CD4-positive, alpha-beta T cell treated with Interleukin-17A for 1 hour (primary cell): Measurements from ENCODE around the gene NOD1.
"Not testable (repeated sequence)": the region's sequence is repeated elsewhere in the genome, so short reads cannot be mapped to it uniquely, and the experiment has no call there.

Source experiments
- DNase-seq: peaks from one replicate; pipeline ENCODE4 v3.0.0-alpha.2; 2020

The NOD1 gene

DNA sequence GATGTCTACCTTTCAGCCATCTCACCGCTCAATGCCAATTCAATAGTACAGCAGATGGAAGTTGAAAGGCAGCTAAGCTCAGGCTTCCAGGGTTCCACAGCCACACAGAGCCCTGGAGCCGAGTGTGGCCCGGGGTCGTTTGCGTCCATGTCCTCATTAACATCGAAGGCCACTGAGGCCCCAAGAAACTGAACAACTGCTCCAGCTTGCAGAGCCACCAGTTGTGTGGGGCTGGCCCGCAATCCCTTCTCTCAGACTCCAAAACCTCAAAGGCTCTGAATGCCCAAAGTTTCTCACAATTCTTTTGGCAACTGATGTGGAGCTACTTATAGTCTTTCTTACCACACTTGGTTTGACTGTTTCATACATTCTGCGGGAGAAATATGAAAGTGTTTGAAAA, 31.1 kb downstream of the NOD1 start:
- no peak for DNase-seq

DNA sequence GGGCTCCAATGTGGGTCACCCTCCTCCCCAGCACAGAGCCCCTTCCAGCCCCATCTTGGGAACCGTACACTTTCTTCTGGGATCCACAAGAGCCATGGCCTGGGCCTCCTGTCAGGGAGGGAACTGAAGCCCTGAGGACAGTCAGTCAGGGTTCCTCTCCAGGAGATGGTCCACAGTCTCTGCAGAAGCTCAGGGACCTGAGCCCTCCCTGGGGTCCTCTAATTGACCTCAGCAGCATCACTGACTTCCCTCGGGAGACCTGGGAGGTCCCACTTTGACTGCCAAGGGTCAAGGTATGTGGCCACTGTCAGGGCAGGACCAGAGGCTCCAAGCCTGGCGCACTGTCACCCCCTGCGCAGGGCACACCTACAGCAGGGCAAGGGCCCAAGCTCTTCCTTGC, 32.3 kb downstream of the NOD1 start:
- DNase-seq, result no peak

DNA sequence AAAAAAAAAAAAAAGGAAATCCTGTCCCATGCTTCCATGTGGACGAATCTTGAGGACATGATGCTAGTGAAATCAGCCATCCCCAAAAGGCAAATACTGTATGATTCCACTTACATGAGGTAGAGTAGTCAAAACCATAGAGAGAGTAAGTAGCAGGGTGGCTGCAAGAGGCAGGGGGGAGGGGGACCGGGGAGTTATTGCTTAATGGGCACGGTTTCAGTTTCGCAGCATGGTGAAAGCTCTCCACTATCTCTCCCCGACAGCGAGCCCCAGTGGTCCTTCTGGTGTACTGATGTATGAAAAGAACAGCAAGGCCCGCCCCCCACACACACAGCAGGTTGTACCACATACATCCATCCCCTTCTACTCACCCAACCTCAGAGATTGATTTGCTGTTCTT, 32.8 kb downstream of the NOD1 start:
- peak; percentile 81 for DNase-seq

DNA sequence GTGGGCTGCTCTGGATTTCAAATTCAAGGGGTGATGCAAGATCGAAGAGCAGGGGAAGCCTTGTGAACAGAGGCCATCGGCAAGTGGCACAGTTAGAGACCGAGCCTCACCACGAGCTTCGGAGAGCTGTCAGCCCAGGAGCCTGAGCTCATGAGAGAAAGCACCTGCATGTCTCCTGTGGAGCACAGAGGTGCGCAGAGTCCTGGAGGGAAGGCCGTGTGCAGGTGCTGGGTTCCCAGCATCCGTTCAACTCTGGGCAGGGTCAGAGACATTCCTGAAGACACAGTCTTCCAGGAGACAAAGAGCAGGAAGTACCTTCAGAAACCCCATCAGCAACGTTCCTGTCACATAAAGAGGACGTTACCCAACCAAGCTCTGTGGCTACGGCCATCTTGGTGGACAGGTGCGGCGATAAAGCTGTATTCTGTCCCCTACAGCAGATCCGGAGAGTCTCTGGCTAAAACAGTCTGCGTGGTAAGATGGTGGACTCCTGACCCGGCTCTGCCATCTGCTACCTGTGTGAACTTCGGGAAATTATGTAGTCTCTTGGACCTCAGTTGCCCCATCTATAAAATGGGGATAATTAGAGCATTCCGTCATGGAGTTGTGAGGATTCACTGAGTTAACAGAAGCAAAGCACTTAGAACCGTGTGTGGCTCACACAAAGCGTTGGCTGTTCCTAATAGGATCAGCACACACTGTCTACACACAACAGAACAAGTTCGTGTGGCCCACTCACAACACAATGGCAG, 40.6 kb downstream of the NOD1 start:
- DNase-seq, result no peak

DNA sequence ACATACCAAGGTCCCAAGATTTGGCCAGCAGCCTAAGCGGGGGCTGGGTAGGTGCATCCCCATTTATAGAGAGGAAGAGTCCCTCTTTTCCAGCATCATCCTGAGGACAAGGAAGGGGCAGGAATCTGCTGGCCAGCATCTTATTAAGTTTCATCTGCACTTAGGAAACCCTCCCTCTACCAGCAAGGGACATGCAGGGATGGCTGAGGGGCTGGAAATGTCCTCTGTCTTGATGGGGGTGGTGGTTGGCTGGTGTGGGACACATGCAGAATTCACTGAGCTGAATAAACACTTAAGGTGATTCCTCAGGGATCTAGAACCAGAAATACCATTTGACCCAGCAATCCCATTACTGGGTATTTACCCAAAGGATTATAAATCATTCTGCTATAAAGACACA, 42.1 kb downstream of the NOD1 start:
- no peak for DNase-seq

DNA sequence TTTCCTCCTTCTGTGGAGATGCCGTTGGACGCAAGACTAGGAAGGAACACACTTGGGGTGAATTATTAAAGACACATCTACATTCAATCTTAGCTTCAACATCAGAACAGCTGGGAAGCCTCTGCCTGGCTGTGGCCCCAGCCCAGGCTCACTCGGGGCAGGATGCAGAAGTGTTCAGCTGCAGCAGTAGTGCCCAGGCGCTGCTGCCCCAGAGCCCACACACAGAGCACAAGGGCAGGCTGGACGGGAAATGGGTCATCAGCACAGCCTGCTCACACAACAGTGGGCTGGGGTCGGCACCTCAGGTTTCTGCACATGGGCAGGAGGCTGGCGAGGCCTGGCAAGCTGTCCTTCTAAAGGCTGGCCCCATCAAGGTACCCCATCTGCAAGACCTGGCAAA, 42.5 kb downstream of the NOD1 start:
- DNase-seq, result no peak

DNA sequence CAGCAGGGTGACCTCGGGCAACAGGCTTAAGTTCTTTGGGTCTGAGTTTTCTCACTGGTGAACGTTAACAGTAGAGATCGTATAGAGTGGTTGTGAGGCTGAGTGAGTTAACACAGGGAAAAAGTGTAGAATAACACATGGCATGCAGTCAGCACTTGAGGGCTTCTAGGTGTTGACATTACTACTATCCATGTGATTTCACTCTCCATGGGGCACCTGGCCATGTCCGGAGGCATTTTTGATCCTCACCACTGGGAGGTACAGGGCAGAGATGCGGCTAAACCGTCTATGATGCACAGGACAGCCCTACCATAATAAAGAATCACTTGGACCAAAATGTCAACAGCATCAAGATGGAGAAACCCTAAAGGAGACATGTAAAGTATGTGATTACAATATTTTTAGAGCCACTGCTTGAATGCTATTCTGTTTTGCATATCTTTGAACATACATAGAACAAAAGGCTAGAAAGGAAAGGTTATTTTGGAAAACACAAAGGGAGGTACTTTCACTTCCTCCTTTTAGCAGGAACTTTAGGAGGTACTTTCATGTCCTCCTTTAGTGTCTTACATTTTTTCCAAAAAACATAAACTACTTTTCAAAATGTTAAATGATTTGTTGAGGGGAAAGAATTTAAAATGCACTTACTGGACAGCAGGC, 44.3 kb downstream of the NOD1 start:
- no peak for DNase-seq

DNA sequence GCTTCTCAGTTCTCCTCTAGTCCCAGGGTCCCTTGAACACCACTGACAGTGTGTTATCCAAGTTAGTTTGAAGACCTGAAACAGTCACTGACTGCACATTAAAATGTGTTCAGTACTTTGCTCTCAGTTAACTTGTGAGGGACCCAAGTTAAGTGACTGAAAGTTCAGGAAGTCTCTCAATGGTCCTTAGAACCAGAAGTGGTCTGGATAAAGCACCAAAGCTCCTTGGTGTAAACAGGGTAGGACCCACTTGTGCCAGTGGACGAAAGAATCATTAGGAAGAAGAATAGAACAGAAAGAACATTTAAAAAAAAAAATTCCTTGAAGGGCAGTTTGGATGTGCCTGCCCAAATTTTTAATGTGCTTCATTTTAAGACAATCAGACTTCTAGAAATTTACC, 45.1 kb downstream of the NOD1 start:
- no peak for DNase-seq

DNA sequence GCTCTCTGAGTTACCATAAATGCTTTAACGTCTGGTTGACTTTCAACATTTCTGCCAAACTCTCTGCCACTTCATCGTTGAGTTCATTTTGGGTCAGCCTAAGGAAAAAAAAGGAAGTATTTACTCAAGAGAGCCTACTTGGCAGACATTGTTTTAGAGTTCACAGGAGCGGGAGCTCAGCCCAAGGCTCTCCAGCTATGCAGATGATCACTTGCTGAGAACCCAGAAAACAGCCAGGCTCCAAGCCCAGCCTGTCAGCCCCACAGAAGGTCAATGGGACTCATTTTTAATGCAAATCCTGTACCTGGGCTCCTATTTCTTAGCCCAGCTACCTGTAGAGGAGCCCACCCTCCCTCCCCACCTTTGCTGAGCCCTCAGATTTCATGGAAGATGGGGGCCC, 45.5 kb downstream of the NOD1 start:
- no peak for DNase-seq

DNA sequence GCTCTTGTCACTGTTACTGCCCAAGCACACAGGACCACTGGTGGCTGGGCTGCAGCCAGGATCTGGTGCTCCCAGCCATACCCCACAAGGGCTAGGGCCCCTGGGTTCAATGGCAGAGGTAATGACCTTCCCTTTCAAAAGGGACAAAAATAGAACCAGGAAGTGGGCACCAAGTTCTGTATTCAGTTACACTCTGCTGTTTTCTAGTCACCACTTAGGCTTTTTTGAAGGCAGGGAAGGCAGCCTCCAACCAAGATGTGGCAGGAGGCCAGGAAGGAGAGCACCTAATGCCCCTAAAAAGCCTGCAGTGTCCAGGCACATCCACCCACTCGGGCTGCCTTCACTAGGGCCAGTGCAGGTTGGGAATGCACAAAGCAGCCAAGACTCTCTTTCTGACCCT, 47.8 kb downstream of the NOD1 start:
- DNase-seq, result no peak

DNA sequence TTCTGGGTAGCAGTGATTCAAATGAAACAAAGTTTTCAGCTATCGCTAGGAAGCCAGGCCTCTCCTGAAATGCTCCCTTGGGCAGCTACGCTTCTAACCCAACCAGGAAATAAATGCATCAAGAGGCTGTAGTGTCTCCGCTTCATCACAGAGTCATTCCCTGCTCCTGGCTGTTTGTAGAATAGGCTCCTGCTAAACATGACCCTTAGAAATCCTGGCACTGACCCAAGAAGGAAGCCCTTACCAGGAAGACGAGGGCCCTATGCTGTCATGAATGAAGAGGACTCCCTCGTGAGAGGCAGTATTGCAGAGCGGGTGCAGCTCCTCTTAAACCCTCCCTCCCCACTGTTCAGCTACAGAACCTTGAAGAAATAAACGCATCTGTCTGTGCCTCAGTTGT, 48.3 kb downstream of the NOD1 start:
- no peak for DNase-seq

DNA sequence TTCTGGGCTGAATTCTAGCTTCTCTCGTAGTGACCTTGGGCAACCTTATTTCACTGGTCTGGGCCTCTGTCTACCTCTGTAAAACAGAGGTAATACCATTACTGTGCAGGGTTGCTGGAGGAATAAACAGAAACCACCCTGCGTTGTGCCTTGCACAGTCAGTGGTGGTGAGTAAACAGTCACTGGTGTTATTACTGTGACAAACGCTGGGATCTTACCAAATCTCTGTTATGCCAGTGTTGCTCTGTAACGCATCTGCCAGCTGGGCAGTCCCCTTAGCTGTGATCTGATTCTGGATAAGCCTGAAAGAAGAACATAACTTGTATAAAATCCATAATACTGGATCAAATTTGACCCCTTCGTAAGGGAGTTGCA, 49.4 kb downstream of the NOD1 start:
- DNase-seq, result no peak

DNA sequence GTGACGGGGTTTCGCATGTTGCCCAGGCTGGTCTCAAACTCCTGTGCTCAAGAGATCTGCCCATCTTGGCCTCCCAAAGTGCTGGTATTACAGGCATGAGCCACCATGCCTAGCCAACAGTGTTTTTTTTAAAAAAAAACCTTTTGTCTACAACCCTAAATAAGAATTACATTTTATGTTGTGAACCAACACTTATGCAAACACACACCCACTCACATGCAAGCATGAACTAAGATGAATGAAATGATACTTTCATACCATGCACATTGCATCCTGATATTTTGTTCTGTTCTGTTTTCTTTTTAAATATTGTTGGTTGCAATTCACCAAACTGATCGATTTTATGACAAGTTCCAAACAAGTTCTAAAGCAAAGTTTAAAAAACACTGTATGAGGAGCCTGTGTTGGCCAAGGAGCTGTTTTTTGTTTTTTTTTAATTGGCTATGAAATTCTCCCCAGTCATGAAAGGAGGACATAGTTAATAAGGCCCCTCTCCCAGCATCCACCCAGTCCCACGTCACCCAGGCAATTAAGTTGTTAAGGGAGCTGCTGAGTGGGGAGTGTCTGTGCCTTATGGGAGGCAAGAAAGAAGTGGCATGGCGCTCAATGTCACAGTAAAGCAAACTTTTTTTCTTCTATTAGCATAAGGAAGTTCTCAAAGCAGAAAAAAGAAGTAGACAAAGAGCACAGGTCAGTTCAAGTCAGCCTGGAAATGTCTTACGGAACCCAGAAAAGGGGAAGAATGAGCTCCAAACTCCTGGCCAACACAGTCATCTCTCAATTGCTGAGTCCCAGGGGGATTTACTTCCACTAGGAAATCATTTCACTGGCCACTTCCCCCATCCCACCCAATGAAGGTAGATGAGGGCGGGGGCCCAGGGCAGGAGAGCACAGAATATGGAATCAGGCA, 50.1 kb downstream of the NOD1 start:
- no peak for DNase-seq

DNA sequence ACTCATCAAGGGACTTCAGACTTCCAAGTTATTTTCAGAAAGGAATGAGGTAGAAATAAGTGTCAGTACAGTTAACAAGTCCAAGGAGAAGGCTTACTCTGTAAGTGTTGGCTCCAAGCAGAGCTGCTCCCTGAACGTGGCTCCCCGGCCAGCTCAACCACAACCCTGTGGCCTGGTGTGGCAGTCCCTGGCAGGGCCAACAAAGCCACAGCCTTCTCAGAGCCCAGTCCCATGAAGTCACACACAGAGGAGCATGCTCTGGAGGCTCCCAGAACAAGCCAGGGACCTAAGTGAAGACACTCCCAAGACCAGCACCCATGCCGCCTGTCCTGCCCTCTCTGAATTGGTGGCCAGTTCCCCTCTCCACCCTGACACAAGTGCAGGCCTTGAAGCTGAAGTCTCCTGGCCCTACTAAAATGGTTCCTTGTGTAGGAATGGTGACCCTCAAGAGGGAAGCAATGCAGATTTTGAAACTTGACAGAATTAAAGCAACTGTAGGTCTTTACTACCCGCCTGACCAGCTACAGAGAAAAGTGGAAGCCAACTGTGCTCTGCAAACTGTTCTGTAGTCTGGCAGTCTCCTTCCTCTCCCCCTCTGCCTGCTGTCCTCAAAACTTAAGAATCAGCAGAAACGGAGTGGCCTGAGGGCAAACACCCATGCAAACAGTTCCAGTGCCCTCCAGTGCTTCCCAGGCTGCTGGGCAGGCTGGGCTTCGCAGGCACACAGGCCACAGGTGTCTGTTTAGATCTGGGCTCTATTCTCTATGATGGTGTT, 51.1 kb downstream of the NOD1 start:
- DNase-seq, result no peak

DNA sequence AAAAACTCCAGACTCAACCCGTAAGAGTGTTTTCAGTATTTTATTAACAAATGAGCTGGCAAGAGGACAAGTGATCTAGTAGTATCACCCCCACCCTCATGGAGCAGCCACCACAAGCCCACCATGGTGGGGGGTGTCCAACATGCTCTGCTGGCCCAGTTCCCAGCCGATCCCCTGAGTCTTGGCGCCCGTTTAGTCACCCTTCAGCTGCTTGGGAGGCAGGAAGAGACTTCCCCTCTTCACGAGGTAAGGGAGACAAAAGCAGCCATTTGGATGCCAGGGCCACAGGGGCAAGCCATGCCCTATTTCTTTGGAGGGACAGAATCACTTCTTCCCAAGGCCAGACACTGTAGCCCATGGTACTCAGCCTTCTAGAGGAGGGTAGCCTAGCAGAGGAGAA, 54.1 kb downstream of the NOD1 start:
- DNase-seq, result no peak

DNA sequence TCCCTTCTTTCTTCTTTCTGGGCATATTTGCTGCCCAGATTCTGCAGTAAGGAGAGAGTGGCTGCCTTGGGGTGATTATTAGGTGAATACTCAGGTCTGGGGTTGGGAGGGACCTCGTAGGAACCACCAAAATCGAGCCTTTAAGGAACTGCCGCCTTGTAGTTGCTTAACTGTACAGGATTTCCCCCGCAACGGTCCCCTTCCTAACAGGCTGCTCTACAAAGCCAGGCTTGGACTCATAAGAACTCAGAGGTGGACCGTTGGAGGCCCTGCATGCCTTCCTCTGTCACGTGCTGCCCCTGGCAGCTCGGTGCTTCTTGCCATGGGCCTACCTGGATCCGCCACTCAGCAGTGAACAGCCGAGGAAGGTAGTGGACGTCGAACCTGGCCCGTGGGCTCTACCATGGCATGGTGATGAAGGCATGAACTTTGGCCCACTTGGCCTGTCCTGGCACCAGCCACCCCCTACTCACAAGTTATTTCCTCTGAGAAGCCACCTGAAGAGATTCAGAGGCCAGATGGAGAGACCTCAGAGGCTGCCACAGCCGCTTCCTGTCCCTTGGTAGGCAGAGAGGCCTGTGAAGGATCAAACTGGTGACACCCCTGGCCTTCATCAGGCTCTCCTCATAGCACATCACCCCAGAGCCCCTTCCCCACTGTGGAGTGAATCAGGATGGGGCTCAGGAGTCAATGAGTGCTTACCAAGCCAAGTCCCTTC, 54.6 kb downstream of the NOD1 start:
- DNase-seq, result no peak

DNA sequence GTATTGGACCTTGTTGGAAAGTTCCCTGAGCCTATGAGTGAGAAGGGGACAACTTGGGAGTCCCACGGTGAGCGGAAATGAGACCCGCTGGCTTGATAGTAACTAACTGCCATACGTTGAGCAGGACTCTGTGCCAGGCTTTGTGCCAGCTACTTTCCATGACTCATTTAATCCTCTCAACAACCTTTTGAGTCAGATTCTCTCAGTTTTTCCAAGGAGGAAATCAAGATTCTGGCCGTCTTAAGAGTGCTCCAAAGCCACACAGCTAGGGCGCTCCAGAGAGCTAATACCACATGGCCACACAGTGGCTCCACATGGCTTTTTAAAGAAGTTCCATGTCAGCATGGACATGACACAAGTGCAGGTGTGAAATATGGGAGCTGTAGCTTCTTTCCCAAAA, 55.7 kb downstream of the NOD1 start:
- DNase-seq, result no peak

DNA sequence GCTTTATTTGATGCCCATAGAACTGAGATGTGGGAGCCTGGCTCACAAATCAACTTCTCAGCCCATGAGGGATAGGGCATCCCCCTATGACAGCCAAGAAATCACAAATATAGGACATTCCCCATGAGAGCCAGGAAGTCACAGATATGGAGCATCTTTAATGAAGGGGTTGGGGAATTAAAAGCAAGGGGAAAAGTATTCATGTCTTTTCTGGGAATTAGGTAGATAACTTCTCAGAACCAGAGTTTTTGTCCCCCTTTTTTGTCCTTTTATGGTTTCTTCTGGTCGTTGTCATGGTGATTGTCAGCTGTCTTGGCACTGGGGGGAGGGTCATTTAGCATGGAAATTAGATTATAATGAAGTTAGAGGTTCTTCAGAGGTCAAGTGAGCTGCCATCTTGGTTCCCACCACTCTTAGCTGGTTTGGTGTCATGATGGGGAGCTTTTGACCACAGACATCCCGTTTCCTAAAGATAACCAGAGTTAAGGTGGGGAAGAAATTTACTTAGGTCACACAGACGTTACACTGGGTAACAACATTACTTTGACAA, 56.9 kb downstream of the NOD1 start:
- no peak for DNase-seq

DNA sequence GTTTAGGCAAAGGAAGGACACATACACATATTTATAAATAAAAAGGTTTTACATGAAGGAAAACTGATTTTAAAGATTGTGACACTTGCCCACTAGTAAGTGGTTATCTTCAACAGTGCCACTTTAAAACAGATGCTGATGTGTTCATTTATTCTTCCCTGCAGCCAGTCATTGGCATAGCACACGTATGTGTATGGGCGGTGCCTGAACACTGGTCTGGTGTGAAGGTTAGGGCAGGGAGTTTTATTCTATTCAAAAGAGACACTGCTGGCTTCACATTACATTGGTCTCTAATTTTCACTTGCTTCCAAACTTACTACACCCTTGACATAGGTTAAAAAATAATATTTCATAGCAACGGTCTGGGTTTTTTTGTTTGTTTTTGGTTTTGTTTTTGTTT, 57.9 kb downstream of the NOD1 start:
- DNase-seq, result no peak

DNA sequence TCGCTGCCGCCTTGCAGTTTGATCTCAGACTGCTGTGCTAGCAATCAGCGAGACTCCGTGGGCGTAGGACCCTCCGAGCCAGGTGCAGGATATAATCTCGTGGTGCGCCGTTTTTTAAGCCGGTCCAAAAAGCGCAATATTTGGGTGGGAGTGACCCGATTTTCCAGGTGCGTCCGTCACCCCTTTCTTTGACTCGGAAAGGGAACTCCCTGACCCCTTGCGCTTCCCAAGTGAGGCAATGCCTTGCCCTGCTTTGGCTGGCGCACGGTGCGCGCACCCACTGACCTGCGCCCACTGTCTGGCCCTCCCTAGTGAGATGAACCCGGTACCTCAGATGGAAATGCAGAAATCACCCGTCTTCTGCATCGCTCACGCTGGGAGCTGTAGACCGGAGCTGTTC, 58.5 kb downstream of the NOD1 start:
- not testable (repeated sequence) for DNase-seq

DNA sequence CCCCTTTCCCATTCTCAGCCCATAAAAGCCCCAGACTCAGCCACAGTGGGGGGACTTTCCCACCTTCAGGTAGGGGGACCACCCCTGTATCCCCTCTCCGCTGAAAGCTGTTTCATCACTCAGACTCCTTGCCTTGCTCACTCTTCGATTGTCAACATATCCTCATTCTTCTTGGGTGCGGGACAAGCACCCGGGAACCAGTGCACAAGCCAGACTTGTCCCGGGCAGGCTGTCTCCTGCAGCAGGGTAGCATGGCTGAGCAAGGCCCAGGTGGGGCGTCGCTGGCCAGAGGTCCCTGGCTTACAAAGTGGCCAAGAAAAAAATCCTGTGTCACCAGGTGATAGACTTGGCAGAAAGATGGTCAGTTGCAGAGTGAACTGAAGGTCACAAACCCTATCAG, 64.7 kb downstream of the NOD1 start:
- no peak for DNase-seq
